ENCODE results near the gene WDR82.
"Not testable (repeated sequence)": the region's sequence is repeated elsewhere in the genome, so short reads cannot be mapped to it uniquely, and the experiment has no call there.

WDR82 gene

DNA sequence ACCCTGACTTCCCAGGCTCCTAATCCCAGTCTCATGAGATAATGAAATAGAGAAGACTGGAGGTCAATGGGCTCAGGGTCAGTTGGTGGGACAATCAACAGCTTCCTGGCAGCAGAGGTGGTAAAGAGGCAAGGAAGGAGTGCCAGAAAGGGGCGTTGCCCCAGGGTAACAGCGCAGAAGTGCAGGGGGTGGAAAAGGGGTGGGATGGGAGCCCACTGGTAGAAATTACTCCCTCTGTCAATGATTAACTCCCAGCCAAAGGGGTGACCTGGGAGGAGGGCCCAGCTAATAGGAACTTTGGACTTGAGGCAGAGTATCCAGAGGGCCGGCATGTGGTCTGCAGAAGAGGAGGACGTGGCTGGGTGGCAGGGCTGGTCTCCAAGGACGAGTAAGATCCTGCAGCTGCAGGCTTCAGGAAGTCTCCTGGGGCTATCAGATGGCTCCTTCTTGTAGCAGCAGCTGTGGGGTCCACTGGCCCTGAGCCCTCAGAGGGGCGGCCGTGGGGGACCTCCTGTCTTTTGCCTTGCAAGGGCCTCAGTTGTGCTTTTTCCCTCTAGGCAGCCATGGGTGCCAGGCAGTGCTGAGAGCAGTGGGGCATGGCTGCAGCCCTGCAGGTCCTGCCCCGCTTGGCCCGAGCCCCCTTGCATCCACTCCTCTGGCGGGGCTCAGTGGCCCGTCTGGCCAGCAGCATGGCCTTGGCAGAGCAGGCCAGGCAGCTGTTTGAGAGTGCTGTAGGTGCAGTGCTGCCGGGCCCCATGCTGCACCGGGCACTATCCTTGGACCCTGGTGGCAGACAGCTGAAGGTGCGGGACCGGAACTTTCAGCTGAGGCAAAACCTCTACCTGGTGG, 11.5 kb upstream of the WDR82 start:
- TF ChIP-seq CTCF (IDR thresholded peaks at IDR 0.05; ENCODE audit: low read depth, low read length): no peak
- TF ChIP-seq, protein P1, sequence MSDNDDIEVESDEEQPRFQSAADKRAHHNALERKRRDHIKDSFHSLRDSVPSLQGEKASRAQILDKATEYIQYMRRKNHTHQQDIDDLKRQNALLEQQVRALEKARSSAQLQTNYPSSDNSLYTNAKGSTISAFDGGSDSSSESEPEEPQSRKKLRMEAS (IDR thresholded peaks at IDR 0.05; ENCODE audit: low read depth, low read length): no peak
- TF ChIP-seq MYC (IDR thresholded peaks at IDR 0.05; ENCODE audit: low read depth, low read length): no peak
- no peak for TF ChIP-seq POLR2A (IDR thresholded peaks at IDR 0.05; ENCODE audit: extremely low read depth, insufficient read length)
- DNase-seq (ENCODE audit: low read depth): no peak
- H3K4me3 ChIP-seq (ENCODE audit: low read depth, low read length): no peak overlapping the region

DNA sequence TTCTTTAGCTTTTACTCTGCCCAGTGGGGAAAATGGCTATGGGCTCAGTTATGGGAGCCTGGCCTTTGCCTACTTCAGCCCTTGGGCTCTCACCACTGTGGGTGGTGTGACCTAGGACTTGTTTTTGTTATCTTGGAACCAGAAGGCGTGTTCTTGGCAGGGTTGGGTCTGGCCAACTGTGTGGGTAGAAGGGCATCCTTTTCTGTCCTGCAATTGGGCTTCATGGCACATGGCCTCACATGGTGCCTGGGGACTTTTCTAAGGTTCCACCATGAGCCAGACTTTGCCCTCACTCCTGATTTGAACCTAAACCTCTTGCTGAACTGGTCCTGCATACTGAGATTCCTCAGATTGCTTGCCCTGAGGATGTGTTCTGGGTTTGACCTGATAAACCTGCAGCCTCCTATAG, 10.9 kb upstream of the WDR82 start:
- TF ChIP-seq MYC (IDR thresholded peaks at IDR 0.05; ENCODE audit: low read depth, low read length) (no peak), POLR2A (IDR thresholded peaks at IDR 0.05; ENCODE audit: extremely low read depth, insufficient read length) (no peak), CTCF (IDR thresholded peaks at IDR 0.05; ENCODE audit: low read depth, low read length) (no peak)
- TF ChIP-seq, protein P1 (IDR thresholded peaks at IDR 0.05; ENCODE audit: low read depth, low read length): no peak
- no peak overlapping the region for H3K4me3 ChIP-seq (ENCODE audit: low read depth, low read length)
- DNase-seq (ENCODE audit: low read depth): no peak

DNA sequence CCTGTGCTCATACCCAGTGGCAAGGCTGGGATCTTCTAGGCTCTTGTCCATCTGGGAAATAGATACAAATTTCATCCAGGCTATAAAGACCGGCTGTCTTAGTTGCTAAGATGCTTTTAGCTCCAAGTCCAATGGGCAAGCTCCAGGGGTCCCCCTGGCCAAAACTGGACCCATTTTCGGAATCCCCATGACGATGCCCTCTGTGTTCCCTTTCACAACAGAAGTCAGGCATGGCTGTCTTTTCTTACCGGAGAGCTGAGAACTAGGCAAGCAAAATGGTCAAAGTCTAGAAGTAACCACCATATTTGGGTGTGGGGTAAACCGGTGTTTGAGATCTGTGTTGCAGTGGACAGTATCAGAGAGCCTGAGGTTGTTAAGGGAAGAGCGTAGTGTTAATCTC, 10.2 kb upstream of the WDR82 start:
- TF ChIP-seq CTCF (IDR thresholded peaks at IDR 0.05; ENCODE audit: low read depth, low read length) (no peak), POLR2A (IDR thresholded peaks at IDR 0.05; ENCODE audit: extremely low read depth, insufficient read length) (no peak), MYC (IDR thresholded peaks at IDR 0.05; ENCODE audit: low read depth, low read length) (no peak)
- TF ChIP-seq, protein P1 (IDR thresholded peaks at IDR 0.05; ENCODE audit: low read depth, low read length): no peak
- peak overlapping the region; percentile 91 for H3K4me3 ChIP-seq (ENCODE audit: low read depth, low read length)
- DNase-seq (ENCODE audit: low read depth): no peak

GRCh38 chr3:52286777-52287110, 8.3 kb upstream of the WDR82 start:
- no peak for TF ChIP-seq MYC (IDR thresholded peaks at IDR 0.05; ENCODE audit: low read depth, low read length)
- TF ChIP-seq CTCF (IDR thresholded peaks at IDR 0.05; ENCODE audit: low read depth, low read length): no peak
- TF ChIP-seq POLR2A (IDR thresholded peaks at IDR 0.05; ENCODE audit: extremely low read depth, insufficient read length): no peak
- TF ChIP-seq, protein P1 (IDR thresholded peaks at IDR 0.05; ENCODE audit: low read depth, low read length): no peak
- DNase-seq (ENCODE audit: low read depth): no peak
- H3K4me3 ChIP-seq (ENCODE audit: low read depth, low read length): peak overlapping the region; percentile 91

DNA sequence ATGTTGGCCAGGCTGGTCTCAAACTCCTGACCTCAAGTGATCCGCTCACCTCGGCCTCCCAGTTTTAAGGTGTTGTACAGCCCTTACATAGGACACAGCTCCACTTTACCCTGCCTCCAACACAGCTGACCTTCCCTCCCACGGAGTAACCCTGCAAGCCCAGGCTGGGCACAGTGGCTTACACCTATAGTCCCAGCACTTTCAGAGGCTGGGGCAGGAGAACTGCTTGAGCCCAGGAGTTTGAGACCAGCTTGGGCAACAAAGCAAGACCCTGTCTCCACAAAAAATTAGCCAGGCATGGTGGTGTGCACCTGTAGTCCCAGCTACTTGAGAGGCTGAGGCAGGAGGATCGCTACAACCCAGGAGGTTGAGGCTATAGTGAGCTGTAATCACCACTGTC, 5.6 kb upstream of the WDR82 start:
- H3K4me3 ChIP-seq (ENCODE audit: low read depth, low read length): not testable (repeated sequence)

DNA sequence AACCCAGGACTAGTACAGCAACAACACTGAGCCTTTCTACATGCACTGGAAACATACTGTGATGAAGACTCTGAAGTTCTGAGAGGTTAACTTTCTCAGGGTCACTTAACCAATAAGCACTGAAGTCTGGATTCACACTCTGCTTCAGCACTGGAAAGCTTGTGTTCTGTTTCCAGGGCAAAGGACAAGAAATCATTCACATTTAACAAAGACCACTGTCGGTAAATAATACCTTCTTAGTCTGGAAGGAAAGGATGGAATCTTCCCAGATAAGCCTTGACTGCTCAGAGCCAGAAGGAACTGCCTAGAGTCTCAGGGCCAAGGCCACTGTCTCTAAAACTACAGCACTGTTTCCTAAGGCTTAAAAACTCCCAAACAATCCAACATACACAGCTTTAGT, 4.9 kb upstream of the WDR82 start:
- TF ChIP-seq MYC (IDR thresholded peaks at IDR 0.05; ENCODE audit: low read depth, low read length): no peak
- TF ChIP-seq, protein P1 (IDR thresholded peaks at IDR 0.05; ENCODE audit: low read depth, low read length): no peak
- TF ChIP-seq POLR2A (IDR thresholded peaks at IDR 0.05; ENCODE audit: extremely low read depth, insufficient read length): no peak
- no peak for TF ChIP-seq CTCF (IDR thresholded peaks at IDR 0.05; ENCODE audit: low read depth, low read length)

More for the DNA sequence above, 5.6 kb upstream of the WDR82 start:
- DNase-seq (ENCODE audit: low read depth): not testable (repeated sequence)

More for the DNA sequence above, 4.9 kb upstream of the WDR82 start:
- no peak for DNase-seq (ENCODE audit: low read depth)
- H3K4me3 ChIP-seq (ENCODE audit: low read depth, low read length): no peak overlapping the region
